Activated T-cell treated with anti-CD3 and anti-CD28 coated beads for 1 hour (primary cell): ENCODE data around the gene PODN.

Experiments
- DNase-seq: peaks from one replicate; pipeline ENCODE4 v3.0.0-alpha.2; 2020; ENCODE audit warnings: low read depth

PODN gene, protein sequence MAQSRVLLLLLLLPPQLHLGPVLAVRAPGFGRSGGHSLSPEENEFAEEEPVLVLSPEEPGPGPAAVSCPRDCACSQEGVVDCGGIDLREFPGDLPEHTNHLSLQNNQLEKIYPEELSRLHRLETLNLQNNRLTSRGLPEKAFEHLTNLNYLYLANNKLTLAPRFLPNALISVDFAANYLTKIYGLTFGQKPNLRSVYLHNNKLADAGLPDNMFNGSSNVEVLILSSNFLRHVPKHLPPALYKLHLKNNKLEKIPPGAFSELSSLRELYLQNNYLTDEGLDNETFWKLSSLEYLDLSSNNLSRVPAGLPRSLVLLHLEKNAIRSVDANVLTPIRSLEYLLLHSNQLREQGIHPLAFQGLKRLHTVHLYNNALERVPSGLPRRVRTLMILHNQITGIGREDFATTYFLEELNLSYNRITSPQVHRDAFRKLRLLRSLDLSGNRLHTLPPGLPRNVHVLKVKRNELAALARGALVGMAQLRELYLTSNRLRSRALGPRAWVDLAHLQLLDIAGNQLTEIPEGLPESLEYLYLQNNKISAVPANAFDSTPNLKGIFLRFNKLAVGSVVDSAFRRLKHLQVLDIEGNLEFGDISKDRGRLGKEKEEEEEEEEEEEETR

DNA sequence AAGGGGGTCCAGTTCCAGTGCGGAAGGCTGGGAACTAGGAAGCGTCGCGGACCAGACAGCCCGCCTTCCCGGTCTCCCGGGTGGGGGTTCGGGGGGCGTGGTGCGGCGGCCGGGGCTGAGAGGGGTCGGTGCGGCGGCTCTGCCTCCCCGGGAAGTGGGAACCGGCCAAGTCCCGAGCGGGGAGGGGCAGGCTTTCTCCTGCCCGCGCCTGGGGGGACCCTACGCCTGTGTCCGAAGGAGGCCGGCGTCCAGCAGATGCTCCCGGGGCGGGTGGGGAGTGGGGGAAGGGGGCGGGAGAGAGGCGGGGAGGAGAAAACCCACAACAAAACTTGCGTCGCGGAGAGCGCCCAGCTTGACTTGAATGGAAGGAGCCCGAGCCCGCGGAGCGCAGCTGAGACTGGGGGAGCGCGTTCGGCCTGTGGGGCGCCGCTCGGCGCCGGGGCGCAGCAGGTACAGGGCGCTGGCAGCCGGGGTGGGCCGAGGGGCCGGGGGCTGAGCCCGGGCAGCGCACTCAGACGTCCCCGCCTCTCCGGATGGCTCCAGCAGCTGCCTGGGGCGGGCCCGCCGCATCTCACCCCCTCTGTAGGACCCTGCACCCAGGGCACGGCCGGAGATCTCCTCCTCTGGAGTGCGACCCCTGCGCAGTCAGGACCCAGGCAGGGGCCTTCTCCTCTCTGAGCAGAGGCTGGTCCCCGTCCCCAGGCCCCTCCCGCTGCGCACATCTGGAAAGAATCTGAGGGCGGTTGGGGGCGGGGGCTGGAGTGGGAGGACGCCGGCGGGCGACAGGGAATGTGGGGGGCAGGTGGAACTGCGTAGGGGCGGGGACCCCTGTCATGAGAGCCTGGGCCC lies at the start of gene PODN:
Gene PODN, plus strand, starts transcription at position 355 of the 849 bp plus-strand sequence. CDS start 7,643 bp downstream, outside the sequence.
- no peak for DNase-seq

DNA sequence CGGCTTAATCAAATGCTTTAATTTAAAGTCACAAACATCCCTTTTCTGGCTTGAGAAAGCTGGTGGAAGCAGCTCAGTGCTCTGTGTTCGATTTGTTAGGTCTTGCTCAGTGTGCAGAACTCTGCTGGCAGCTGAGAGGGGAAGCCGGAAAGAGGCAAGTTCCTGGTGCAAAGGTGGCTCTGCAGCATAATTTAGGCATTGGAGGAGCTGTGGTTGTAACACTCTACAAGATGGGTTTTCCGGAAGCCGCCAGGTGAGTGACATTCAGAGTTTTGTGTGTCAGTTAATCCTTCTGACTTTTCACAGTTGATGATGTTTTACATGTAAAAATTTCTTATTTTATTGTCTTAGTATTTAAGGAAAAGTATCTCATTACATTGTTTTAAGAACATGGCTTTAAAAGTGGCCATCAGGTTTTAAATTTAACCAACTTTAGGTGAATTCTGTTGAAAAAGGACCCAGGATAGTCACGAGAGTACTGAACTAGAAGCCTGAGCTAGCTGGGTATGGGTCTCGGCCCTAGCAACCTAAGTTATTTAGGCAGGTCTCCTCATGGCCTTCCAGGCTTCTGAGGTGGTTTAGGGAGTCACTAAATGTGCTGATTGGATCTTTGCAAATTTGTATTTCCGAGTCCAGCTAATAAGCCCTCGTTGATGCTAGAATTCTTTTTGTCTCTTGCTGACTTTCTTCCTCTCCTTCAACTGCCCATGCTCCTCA lies 47.1 kb upstream of the PODN start:
- peak; percentile 55 for DNase-seq

DNA sequence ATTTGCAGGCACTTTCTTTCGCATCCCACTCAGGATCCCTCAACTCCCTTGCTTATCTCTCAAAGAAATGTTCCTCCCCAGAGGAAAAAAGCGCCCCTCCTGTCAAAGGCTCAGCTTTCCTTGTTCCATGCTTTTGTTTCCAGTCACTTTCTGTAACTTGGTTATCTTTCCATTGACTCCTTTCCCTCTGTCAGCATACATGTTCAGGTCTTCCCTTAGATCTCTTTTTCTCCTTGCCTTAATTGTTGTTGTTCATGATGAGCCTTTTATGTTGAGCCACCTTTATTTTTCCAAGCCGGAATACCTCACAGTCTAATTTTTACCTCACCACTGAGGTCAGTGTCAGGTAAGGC lies 46.5 kb upstream of the PODN start:
- no peak for DNase-seq

DNA sequence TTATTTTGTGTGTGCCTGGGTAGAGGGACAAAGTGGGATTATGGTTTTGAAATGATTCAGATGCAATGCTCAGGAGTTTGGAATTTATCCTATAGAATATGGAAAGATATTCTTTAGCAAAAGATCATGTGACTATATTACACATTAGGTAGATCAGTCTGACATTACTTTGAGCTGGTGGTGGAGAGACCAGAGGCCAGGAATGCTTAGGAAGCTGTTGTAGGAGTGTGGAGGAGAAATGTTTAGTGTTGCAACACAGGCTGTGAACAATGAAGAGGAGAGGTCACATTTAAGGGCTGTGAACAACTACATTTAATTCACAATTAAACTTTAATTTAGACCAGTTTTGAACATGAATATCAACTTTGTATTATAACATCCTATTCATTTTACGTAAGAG lies 45.3 kb upstream of the PODN start:
- no peak for DNase-seq

DNA sequence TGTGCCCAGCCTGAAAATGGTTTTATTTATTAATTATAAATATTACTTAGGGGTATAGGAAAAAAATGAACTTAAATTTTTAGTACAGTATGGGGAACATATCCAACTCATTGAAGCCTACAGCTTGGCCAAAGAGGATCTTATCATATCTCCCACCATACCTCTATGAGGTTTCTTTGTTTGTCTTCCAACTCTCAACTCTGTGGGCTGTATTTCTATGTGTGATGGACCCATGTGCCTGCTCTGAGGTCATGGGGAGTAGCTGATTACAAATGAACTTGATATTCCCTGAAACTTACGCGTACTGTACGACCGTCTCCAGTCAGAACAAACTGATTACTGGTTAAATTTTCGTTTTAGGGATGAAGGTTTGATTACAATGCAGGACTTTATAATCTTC lies 41.4 kb upstream of the PODN start:
- no peak for DNase-seq

DNA sequence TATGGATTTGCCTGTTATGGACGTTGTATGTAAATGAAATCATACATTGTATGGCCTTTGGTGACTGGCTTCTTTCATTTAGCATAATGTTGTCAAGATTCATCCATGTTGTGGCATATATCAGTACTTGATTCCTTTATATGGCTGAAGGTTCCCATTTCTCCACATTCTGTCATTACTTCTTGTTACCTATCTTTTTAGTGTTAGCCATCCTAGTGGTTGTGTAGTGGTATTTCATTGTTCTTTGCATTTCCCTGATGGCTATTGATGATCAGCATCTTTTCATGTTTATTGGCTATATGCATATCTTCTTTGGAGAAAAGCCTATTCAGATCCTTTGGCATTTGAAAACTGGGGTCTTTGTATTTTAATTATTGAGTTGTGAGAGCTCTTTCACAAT lies 39.8 kb upstream of the PODN start:
- no peak for DNase-seq

DNA sequence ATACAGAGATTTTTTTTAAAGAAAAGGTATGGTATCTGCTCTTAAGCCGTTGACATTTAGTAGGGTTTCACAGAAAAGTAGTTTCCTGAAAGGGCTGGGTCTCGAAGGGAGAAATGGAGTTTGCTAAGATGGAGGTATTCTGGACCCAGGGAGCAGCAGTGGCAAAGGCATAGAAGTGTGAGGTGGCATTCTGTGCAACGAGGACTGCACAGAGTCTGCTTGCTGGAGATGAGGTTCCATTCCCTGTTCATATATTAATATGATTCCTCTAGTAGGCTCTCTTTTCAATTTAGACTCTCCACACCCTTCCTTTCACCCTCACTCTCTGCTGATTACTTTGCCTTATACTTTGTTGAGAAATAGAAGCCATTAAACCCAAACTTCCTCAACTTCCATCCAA lies 38.5 kb upstream of the PODN start:
- DNase-seq = no peak

DNA sequence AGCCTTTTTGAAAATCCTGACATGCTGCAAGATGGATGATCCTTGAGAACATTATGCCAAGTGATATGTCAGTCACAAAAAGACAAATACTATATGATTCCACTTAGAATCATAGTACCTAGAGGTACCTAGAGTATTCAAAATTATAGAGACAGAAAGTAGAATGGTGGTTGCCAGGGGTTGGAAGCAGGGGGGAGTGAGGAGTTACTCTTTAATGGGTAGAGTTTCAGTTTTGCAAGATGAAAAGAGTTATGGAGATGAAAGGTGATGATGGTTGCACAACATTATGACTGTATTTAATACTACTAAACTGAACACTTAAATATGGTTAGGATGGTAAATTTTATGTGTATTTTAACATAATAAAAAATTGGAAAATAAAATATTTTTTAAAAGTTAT lies 37.9 kb upstream of the PODN start:
- DNase-seq = no peak

DNA sequence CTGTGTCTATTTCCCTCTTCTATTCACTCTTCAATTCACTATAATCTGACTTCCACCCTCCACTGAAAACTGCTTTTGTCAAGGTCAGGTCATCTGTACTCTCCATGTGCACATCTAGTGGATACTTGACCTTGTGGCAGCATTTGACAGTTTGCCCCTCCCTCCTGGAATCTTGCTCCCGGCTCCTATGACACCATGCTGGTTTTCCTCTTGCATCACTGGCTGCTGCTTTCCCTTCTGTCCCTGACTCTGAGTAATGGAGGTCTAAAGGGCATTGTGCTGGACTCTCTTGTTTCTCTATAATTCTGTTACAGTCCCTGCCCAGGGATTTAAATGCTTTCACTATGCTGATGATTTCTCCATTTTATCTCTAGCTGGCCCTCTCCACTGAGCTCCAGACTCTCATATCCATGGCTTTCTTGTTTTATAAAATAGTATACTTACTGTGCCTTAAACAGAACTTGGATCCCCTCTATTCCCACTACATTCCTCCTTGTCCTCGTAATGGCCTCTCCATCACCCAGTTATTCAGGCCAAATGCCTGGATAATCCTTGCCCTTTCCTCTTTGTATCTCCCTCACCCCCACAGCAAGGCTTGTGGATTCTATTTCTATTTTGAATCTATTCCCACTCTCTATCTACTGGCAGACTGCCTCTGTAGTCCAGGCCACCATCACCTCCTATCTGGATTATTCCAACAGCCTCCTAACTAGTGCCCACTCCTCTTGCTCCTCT lies 36.8 kb upstream of the PODN start:
- no peak for DNase-seq

DNA sequence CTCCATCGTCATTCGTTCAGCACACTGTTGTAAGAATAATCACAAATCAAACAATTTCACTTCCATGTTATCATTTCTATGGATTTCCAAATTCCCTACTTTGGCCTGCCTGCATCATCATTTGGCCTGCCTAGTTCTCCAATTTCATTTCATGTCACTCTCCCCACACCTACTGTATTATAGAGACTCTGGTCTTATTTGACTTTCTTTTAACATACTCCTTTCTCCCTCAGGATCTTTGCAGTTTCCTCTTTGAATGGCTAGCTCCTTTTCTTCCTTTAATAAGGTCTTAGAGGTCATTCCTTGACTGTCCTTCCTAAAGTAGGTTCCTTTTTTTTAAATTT lies 36.3 kb upstream of the PODN start:
- DNase-seq = no peak

DNA sequence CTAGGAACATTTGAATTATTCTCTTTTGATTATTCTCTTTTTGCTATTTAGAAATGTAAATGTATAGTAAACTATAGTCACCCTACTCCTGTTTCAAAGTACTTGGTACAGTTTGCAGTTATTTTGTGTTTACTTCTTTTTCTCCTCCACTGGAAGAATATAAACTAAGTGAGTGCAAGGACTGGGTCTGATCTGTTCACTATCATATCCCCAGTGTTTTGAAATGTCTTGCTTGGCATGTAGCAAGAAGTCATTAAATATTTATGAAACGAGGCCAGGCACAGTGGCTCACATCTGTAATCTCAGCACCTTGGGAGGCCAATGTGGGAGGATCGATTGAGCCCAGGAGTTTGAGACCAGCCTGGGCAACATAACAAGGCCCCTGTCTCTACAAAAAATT lies 35.8 kb upstream of the PODN start:
- no peak for DNase-seq

DNA sequence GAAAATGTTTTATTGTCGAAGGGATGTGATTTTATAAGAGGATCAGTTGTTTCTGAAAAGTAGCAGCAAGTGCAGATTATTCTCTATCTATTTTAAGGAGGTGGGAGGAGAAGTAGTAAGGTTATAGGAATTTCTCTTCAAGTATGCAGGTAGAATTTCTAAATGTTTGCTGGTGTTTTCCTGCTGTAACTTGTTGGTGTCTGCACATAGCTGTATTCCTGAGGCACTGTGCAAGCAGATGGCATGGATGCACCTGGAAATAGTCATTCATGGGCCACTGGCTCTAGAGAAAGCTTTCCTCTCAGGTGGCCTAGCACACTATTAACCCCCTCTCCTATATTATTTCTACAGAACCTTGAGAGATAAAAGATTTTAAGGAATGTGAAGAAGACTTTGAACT lies 30.3 kb upstream of the PODN start:
- no peak for DNase-seq

DNA sequence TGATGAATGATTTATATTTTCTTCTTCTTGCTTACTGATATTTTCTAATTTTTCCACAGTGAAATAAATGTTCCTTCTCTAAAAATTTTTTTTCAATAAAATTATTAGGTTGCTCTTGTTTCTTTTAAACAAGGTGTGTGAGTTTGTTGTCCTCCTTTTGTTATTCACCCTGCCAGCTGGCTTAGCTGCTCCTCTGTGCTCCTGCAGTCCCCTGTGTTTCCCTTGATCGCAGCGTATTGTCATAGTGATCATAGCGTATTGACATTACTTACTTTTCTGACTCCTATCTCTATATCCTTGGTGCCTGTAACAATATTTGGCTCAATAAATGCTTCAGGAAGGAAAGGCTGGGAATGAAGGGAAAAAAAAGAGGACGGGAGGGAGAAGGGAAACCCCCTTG lies 24.9 kb upstream of the PODN start:
- no peak for DNase-seq

DNA sequence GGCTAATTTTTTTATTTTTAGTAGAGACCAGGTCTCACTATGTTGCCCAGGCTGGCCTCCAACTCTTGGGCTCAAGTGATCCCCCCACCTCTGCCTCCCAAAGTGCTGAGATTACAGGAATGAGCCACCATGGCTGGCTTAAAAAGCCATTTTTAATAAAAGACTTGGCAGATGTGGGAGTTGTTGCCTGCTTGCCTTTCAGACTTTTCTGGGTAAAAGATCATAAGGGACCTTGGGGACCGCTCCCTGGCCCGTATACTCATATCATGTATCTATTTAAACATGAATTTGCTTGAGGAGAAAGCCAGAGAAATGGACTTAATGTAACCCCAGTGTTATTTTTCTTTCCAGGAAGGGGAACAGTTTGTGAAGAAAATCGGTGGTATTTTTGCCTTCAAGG lies 23.4 kb upstream of the PODN start:
- no peak for DNase-seq

DNA sequence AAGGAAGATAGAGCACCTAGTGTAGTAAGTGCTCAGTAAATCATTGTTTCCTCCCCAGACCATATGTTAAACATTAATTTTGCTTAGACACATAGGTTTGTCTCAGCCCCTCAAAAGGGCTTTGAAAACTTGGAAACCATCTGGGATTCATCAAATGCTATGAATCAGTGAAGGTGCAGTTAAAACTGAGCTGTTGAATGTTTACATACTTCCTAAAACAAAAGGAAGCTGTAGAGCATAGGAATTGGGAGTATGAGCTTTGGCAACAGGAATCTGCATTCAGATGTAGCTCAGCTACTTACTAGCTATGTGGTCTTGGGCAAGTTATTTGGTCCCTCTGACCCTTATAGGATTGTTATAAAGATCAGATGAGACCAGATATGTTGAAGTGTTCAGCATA lies 18.7 kb upstream of the PODN start:
- no peak for DNase-seq

DNA sequence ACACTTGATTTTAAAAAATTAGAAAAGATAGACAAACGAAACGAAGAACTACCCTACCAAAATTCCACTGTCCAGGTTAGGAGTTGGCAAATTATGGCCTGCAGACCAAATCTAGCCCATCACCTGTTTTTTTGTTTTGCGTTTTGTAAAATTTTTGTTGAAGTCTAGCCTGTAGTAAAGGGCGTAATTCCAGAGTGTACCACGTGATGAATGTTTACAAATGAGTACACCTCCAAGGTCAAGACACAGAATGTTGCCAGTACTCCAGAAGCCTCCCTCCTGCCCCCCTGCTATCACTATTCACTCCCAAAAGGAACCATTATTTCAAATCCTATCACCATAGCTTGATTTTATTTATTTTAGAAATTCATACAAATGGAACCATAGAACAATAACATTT lies 17.1 kb upstream of the PODN start:
- DNase-seq = no peak

DNA sequence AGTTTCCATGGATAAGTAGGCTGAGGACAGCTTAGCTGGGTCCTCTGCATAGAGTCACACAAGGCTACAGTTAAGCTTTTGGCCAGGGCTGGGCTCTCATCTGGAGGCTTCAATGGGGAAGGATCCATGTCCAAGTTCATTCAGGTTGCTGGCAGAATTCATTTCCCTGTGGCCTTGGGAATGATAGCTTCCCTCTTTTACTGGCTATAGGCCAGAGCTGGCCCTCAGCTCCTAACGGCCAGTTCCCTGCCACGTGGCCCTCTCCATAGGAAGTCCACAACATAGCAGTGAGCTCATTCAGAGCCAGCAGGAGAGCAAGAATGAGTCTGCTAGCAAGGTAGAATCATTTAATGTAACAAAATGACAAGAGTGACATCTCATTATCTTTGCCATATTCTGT lies 15.1 kb upstream of the PODN start:
- no peak for DNase-seq

DNA sequence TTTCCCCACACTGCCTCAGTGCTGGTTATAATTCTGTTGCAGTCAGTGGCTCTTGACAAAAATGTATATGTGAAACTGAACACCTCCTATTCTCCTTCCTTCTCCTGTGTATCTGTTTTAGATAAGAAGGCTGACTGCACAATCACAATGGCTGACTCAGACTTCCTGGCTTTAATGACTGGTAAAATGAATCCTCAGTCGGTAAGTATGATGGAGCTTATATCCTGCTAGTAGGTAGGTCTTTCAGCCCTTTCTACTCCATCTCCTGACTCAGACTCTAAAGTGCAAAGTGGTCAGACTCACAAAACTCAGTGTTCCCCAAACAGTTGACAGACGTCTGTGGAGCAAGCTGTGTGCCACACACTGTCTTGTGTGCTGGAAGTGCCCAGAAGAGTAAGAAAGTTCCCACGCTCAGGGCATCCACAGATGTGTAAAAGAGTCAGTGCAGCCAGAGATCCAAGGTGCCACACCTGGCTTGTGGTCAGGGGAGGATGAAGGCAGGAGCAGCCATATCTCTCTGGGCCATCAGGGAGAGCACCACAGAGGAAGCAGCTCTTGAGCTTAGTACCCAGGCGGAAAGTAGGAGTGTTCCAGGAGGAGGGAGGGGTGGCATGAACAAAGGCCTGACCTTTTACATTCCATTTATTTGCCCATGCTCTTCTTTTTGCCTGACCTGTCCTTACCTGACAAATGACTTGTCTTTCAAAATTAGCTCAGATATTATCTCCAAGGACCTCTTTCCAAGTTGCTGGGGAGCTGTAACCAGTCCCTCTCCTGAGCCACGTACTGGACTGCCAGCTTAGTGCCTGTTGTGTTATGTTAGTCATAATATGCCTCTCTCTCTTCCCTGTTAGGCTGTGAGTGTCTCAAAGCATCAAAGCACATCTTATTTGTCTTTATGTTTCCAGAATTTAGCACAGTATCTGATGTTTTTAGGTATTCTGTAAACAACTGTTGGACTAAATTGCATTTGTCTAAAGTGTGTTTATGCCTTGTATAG lies 14.0 kb upstream of the PODN start:
- DNase-seq = no peak

DNA sequence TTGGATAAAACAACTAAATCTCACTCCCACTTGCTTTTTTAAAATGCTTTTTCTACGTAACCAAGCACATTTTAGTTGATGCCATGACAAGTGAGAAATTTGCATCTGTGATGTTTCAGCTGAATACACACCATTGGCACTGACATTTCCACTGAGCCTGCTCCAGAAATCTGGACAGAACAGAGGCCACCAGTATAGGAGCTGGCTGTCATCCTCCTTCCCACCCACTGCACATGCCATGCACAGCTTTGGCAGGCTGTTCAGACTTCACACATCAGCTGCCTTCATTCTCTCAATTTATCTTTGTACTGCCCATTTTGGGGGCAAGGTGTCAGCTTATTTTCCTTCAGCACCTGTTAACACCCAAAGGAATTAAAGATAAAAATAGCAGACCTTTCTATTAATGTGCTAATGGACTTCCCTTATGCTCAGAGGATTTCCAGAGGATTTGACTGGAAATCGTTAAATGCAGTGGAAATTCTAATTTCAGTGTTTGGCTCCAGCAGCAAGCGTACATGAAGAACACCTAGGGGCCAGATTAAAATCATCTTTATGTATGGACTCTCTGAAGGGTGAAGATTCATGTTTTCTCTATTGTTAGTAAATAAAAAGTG lies 12.9 kb upstream of the PODN start:
- DNase-seq = no peak

DNA sequence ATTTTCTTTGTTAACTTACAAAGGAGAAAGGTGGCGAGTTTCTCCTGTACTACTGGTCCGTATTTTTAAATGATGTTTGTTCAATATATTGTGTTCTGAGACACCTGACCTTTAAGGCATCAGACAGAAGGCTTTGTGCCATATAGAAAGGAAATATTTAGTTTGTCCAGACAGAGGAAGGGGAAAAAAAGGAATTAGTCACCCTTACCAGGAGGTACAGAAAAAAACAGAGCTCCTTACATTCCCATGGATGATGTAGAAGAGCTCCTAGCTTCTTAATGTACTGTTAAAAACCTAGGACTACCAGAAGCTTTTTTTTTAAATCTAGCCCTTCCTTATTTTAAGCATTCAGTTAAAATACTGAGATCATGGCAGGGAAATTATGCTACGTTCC lies 12.4 kb upstream of the PODN start:
- DNase-seq = no peak
